Measurements from ENCODE around the gene NRSN1. TPM values are rescaled to one million over a fixed set of nuclear protein-coding genes. Genes with fewer than 3 reads are reported as not detected.

Gene NRSN1
- total RNA-seq, 1 experiment from 2014 or later = not detected

GRCh38 chr6:24106291-24106690, 19.7 kb upstream of the NRSN1 start:
- H3K4me2 ChIP-seq (ENCODE audit: insufficient read depth, insufficient read length, low read length) = no peak overlapping the region
- TF ChIP-seq, protein P1, sequence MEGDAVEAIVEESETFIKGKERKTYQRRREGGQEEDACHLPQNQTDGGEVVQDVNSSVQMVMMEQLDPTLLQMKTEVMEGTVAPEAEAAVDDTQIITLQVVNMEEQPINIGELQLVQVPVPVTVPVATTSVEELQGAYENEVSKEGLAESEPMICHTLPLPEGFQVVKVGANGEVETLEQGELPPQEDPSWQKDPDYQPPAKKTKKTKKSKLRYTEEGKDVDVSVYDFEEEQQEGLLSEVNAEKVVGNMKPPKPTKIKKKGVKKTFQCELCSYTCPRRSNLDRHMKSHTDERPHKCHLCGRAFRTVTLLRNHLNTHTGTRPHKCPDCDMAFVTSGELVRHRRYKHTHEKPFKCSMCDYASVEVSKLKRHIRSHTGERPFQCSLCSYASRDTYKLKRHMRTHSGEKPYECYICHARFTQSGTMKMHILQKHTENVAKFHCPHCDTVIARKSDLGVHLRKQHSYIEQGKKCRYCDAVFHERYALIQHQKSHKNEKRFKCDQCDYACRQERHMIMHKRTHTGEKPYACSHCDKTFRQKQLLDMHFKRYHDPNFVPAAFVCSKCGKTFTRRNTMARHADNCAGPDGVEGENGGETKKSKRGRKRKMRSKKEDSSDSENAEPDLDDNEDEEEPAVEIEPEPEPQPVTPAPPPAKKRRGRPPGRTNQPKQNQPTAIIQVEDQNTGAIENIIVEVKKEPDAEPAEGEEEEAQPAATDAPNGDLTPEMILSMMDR (conservative IDR thresholded peaks at IDR 0.05) = no peak

More at GRCh38 chr6:24106291-24106690, 19.7 kb upstream of the NRSN1 start:
- H3K36me3 Mint-ChIP-seq (ENCODE audit: insufficient read depth in 1 of 3, low read depth in 3 of 3) = no peaks in the 10 kb centered on the region
- no peaks in the 10 kb centered on the region for H3K9me3 Mint-ChIP-seq
- H2BK12ac ChIP-seq (ENCODE audit: insufficient read length, low read depth, low read length) = no peak overlapping the region
- H4K20me1 ChIP-seq (ENCODE audit: control insufficient read depth, insufficient read depth, insufficient read length) = no peaks in the 10 kb centered on the region
- H4K8ac ChIP-seq (replicated peaks; ENCODE audit: insufficient read length, low read depth, low read length) = no peak overlapping the region
- no peak overlapping the region for H3K9ac ChIP-seq (ENCODE audit: extremely low read depth, insufficient read length, low read length)
- H2BK15ac ChIP-seq (ENCODE audit: low read depth, low read length) = no peak overlapping the region
- WGBS (ENCODE audit: extremely low coverage, insufficient read length, low lambda C conversion rate) = no CpG with 5 or more reads among the region's 5 CpGs
- no peak overlapping the region for H3K27ac ChIP-seq (ENCODE audit: insufficient read length, low read depth, low read length)
- H2AK5ac ChIP-seq (ENCODE audit: insufficient read length, low read length) = no peak overlapping the region
- H3K23me2 ChIP-seq (ENCODE audit: insufficient read length, low read depth, low read length, poor library complexity, severe bottlenecking) = no peaks in the 10 kb centered on the region
- H2BK5ac ChIP-seq (ENCODE audit: insufficient read length, low read length) = no peak overlapping the region
- H2BK20ac ChIP-seq (ENCODE audit: low read depth, low read length, poor library complexity, severe bottlenecking) = no peak overlapping the region
- no peaks in the 10 kb centered on the region for H3K79me1 ChIP-seq (ENCODE audit: insufficient read depth, low read depth, low read length, poor library complexity, severe bottlenecking)
- H3K18ac ChIP-seq (ENCODE audit: insufficient read length, low read depth, low read length) = no peak overlapping the region
- H3K27me3 Mint-ChIP-seq (ENCODE audit: low read depth) = no peaks in the 10 kb centered on the region
- H3K4ac ChIP-seq (ENCODE audit: low read depth, low read length) = no peak overlapping the region
- H3K4me1 Mint-ChIP-seq = peaks cover 5 to 10% of the 10 kb centered on the region in 2 experiments; a peak in 2 of 4 replicates
- no peak overlapping the region for H2BK120ac ChIP-seq (ENCODE audit: low read depth, low read length, poor library complexity, severe bottlenecking)
- H3K27me3 ChIP-seq (ENCODE audit: insufficient read depth, low read length) = no peaks in the 10 kb centered on the region
- no peak overlapping the region for H4K5ac ChIP-seq (ENCODE audit: insufficient read length, low read depth, low read length)
- no peak overlapping the region for H3T11ph ChIP-seq (ENCODE audit: low read length)
- no peak overlapping the region for H4K91ac ChIP-seq (ENCODE audit: insufficient read length, low read depth, low read length)
- H3K9me3 ChIP-seq (ENCODE audit: control insufficient read depth, low read depth, low read length) = no peaks in the 10 kb centered on the region
- no peak overlapping the region for H3K23ac ChIP-seq (ENCODE audit: insufficient read length, low read depth, low read length)
- no peak overlapping the region for H3K27ac Mint-ChIP-seq
- no peaks in the 10 kb centered on the region for H3K79me2 ChIP-seq (ENCODE audit: insufficient read depth, low read length)
- H2AFZ ChIP-seq (ENCODE audit: low read length) = no peak overlapping the region
- no peaks in the 10 kb centered on the region; the same call in 1 of the 2 replicates for H3K4me1 ChIP-seq (ENCODE audit: insufficient read depth, low read length)
- no peak overlapping the region for H3K4me3 Mint-ChIP-seq
- no peak for DNase-seq
- H3K56ac ChIP-seq (ENCODE audit: insufficient read length, low read depth, low read length) = no peak overlapping the region
- H3K14ac ChIP-seq (ENCODE audit: insufficient read depth, low read length) = no peak overlapping the region
